WTC11 (cell line): Measurements from ENCODE around the gene FAM221B. TPM values are rescaled to one million over a fixed set of nuclear protein-coding genes. Genes with fewer than 3 reads are reported as not detected.
A peak's percentile ranks its signal among the peaks of the same experiment; 100 is the strongest.

Experiments used
- ATAC-seq: fragments of 200-7000 bp; cut with Tn5 transposase; 2 replicates; pipeline ENCODE4 v1.10.0; 2021; ENCODE audit warnings: mild to moderate bottlenecking, moderate library complexity
- CTCF ChIA-PET: fragments of 300-600 bp; sonication (Branson Sonifier 250); formaldehyde crosslinking; loops from one replicate; lab custom pipeline; 2021; ENCODE audit warnings: antibody characterized with exemption; lab: Charles Lee
- POLR2A ChIA-PET: fragments of 350-600 bp; sonication (Branson Sonifier 250); formaldehyde crosslinking; loops from one replicate; lab custom pipeline; 2021; ENCODE audit warnings: antibody characterized with exemption; lab: Charles Lee
- DNase-seq: peaks from one replicate; pipeline ENCODE4 v3.0.0; 2021; ENCODE audit warnings: low spot score
- H3K27ac Mint-ChIP-seq: 2 replicates; pipeline ENCODE4 v1.8.0; 2021; ENCODE audit warnings: mixed read lengths
- H3K27me3 Mint-ChIP-seq: 2 replicates; pipeline ENCODE4 v1.8.0; 2021; ENCODE audit warnings: low read depth, mild to moderate bottlenecking, moderate library complexity, mixed read lengths
- H3K36me3 Mint-ChIP-seq: 2 replicates; pipeline ENCODE4 v1.8.0; 2021; ENCODE audit warnings: mixed read lengths
- H3K4me1 Mint-ChIP-seq: 2 replicates; pipeline ENCODE4 v1.8.0; 2022; ENCODE audit warnings: mixed read lengths
- H3K4me3 Mint-ChIP-seq: 2 replicates; pipeline ENCODE4 v1.8.0; 2021; ENCODE audit warnings: mild to moderate bottlenecking, moderate library complexity, mixed read lengths
- H3K9me3 Mint-ChIP-seq: 2 replicates; pipeline ENCODE4 v1.8.0; 2021; ENCODE audit warnings: mixed read lengths
- CDX4 ChIP-seq: fragments of 250-450 bp; sonication (Bioruptor Pico); IDR thresholded peaks from 2 replicates; pipeline ENCODE4 v1.9.0; 2021; ENCODE audit warnings: moderate library complexity, mild to moderate bottlenecking, inconsistent platforms, borderline replicate concordance
- E2F4 ChIP-seq: sonication (generic); formaldehyde crosslinking; IDR thresholded peaks from 2 replicates; pipeline ENCODE4 v1.8.1; 2022; ENCODE audit warnings: low read depth, mild to moderate bottlenecking, moderate library complexity, missing genetic modification reagents, borderline replicate concordance
- FOXK1 ChIP-seq: sonication (generic); formaldehyde crosslinking; IDR thresholded peaks from 2 replicates; pipeline ENCODE4 v1.8.0; 2022; ENCODE audit warnings: mild to moderate bottlenecking, moderate library complexity, missing genetic modification reagents
- GTF2I ChIP-seq: fragments of 250-450 bp; sonication (Bioruptor Pico); conservative IDR thresholded peaks from 2 replicates; pipeline ENCODE4 v1.4.0; 2021; ENCODE audit warnings: mild to moderate bottlenecking
- HMGXB4 ChIP-seq: sonication (generic); formaldehyde crosslinking; IDR thresholded peaks from 2 replicates; pipeline ENCODE4 v1.8.1; 2023; ENCODE audit warnings: mild to moderate bottlenecking, moderate library complexity, missing genetic modification reagents
- NFE2L1 ChIP-seq: sonication (generic); formaldehyde crosslinking; IDR thresholded peaks from 2 replicates; pipeline ENCODE4 v1.8.1; 2023; ENCODE audit warnings: missing genetic modification reagents
- OVOL2 ChIP-seq: fragments of 250-450 bp; sonication (Bioruptor Pico); IDR thresholded peaks from 2 replicates; pipeline ENCODE4 v1.9.0; 2021; ENCODE audit warnings: mild to moderate bottlenecking, borderline replicate concordance
- PRDM15 ChIP-seq: sonication (generic); formaldehyde crosslinking; IDR thresholded peaks from 2 replicates; pipeline ENCODE4 v1.8.0; 2022; ENCODE audit warnings: missing genetic modification reagents
- PRRX2 ChIP-seq: fragments of 250-450 bp; sonication (Bioruptor Pico); IDR thresholded peaks from 2 replicates; pipeline ENCODE4 v1.8.0; 2021; ENCODE audit warnings: mild to moderate bottlenecking
- ZNF121 ChIP-seq: sonication (generic); formaldehyde crosslinking; IDR thresholded peaks from 2 replicates; pipeline ENCODE4 v1.8.0; 2023; ENCODE audit warnings: missing genetic modification reagents
- ZNF138 ChIP-seq: sonication (generic); formaldehyde crosslinking; conservative IDR thresholded peaks from 2 replicates; pipeline ENCODE4 v1.8.1; 2022; ENCODE audit warnings: mild to moderate bottlenecking, moderate library complexity, missing genetic modification reagents
- ZNF232 ChIP-seq: sonication (generic); formaldehyde crosslinking; IDR thresholded peaks from 2 replicates; pipeline ENCODE4 v1.8.0; 2022; ENCODE audit warnings: mild to moderate bottlenecking, missing genetic modification reagents
- ZNF317 ChIP-seq: sonication (generic); formaldehyde crosslinking; IDR thresholded peaks from 2 replicates; pipeline ENCODE4 v1.8.1; 2023; ENCODE audit warnings: low read depth, mild to moderate bottlenecking, moderate library complexity, missing genetic modification reagents, borderline replicate concordance
- total RNA-seq: library from RNA; stranded (reverse); gene quantifications from 3 replicates; pipeline ENCODE4 v1.2.3, GENCODE V29; 2021
- TF ChIP-seq, protein P1 (sequence below): sonication (generic); formaldehyde crosslinking; IDR thresholded peaks from 2 replicates; pipeline ENCODE4 v1.8.0; 2023; ENCODE audit warnings: missing genetic modification reagents, mild to moderate bottlenecking, borderline replicate concordance

The FAM221B gene
- total RNA-seq, 1 experiment from 2014 or later = 0.11 TPM

GRCh38 chr9:35856206-35856605 is 27.7 kb upstream of the FAM221B start:
- ATAC-seq (no peak), DNase-seq (no peak)
- no peak overlapping the region for H3K4me3 Mint-ChIP-seq
- peaks cover 3% of the 10 kb centered on the region for H3K4me1 Mint-ChIP-seq
- H3K27me3 Mint-ChIP-seq = peaks cover 24% of the 10 kb centered on the region
- no peak for TF ChIP-seq ZNF232 (CRISPR knock-in tag)
- TF ChIP-seq, protein P1, sequence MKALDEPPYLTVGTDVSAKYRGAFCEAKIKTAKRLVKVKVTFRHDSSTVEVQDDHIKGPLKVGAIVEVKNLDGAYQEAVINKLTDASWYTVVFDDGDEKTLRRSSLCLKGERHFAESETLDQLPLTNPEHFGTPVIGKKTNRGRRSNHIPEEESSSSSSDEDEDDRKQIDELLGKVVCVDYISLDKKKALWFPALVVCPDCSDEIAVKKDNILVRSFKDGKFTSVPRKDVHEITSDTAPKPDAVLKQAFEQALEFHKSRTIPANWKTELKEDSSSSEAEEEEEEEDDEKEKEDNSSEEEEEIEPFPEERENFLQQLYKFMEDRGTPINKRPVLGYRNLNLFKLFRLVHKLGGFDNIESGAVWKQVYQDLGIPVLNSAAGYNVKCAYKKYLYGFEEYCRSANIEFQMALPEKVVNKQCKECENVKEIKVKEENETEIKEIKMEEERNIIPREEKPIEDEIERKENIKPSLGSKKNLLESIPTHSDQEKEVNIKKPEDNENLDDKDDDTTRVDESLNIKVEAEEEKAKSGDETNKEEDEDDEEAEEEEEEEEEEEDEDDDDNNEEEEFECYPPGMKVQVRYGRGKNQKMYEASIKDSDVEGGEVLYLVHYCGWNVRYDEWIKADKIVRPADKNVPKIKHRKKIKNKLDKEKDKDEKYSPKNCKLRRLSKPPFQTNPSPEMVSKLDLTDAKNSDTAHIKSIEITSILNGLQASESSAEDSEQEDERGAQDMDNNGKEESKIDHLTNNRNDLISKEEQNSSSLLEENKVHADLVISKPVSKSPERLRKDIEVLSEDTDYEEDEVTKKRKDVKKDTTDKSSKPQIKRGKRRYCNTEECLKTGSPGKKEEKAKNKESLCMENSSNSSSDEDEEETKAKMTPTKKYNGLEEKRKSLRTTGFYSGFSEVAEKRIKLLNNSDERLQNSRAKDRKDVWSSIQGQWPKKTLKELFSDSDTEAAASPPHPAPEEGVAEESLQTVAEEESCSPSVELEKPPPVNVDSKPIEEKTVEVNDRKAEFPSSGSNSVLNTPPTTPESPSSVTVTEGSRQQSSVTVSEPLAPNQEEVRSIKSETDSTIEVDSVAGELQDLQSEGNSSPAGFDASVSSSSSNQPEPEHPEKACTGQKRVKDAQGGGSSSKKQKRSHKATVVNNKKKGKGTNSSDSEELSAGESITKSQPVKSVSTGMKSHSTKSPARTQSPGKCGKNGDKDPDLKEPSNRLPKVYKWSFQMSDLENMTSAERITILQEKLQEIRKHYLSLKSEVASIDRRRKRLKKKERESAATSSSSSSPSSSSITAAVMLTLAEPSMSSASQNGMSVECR (CRISPR knock-in tag) = no peak
- CTCF ChIA-PET = interaction anchor here (1.4 to 4.5 kb wide), 4 partner anchors 21 to 66 kb away, joined by 4 to 23 read pairs (median 8); no protein-coding TSS in a partner anchor
- H3K36me3 Mint-ChIP-seq = no peaks in the 10 kb centered on the region
- H3K9me3 Mint-ChIP-seq = no peaks in the 10 kb centered on the region
- no peak overlapping the region for H3K27ac Mint-ChIP-seq
- POLR2A ChIA-PET = no interaction called here

DNA sequence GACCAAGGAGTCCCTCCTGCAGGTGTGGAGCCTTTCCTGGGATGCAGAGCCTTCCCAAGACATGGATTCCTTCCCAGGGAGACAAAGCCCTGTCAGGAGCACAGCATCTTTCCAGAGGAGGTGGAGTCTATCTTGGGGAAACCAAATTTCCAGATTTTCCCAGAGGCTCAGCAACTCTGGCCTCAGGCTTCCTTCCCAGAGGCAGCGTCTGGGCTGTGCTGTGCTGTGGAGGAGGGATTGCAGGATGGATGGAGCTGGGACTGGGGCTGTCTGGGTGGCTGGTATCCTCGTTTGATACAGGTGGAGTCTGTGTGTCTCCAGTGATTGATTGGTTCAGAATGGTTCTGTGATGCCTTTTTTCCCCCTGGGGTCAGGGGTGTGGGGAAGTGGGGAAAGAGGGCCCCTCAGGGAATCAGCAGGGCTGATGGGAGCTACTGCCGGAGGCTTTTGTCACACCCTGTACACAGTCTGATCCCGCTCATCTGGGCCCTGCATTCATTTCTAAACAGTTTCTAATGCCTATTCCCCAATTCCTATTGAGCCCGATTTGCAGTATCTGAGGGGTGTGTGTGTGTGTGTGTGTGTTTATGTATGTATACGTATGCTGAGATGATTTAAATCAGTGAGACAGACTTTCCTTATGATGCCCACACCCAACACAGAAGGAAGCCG is 25.7 kb upstream of the FAM221B start:
- POLR2A ChIA-PET = no interaction called here
- no peaks in the 10 kb centered on the region for H3K36me3 Mint-ChIP-seq
- H3K9me3 Mint-ChIP-seq = no peaks in the 10 kb centered on the region
- no peak overlapping the region for H3K4me3 Mint-ChIP-seq
- peaks cover 20% of the 10 kb centered on the region for H3K27me3 Mint-ChIP-seq
- DNase-seq (no peak), ATAC-seq (no peak)
- no peaks in the 10 kb centered on the region for H3K4me1 Mint-ChIP-seq
- CTCF ChIA-PET = interaction anchor here (2.0 kb wide), 1 partner anchor 64 kb away, joined by 5 read pairs; no protein-coding TSS in a partner anchor
- H3K27ac Mint-ChIP-seq = no peak overlapping the region
- TF ChIP-seq PRRX2 (CRISPR knock-in tag) = no peak
- TF ChIP-seq PRDM15 (CRISPR knock-in tag) = 0 out of 2 replicates have a peak, but pooled peaks have one; percentile 15

GRCh38 chr9:35852876-35853865 is 24.6 kb upstream of the FAM221B start:
- H3K4me3 Mint-ChIP-seq = no peak overlapping the region
- ChIA-PET CTCF (no interaction called here), POLR2A (no interaction called here)
- H3K36me3 Mint-ChIP-seq = no peaks in the 10 kb centered on the region
- no peak for ATAC-seq
- H3K27ac Mint-ChIP-seq = no peak overlapping the region
- peaks cover 22% of the 10 kb centered on the region for H3K27me3 Mint-ChIP-seq
- H3K9me3 Mint-ChIP-seq = no peaks in the 10 kb centered on the region
- DNase-seq = no peak
- no peaks in the 10 kb centered on the region for H3K4me1 Mint-ChIP-seq
- no peak for TF ChIP-seq HMGXB4 (CRISPR knock-in tag)
- TF ChIP-seq E2F4 (CRISPR knock-in tag) = no peak
- TF ChIP-seq OVOL2 (CRISPR knock-in tag) = no peak
- no peak for TF ChIP-seq ZNF138 (CRISPR knock-in tag)
- TF ChIP-seq ZNF317 (CRISPR knock-in tag) = no peak
- no peak for TF ChIP-seq PRRX2 (CRISPR knock-in tag)
- TF ChIP-seq FOXK1 (CRISPR knock-in tag) = no peak
- TF ChIP-seq GTF2I (CRISPR knock-in tag) = no peak
- no peak for TF ChIP-seq ZNF121 (CRISPR knock-in tag)
- no peak for TF ChIP-seq CDX4 (CRISPR knock-in tag)
- TF ChIP-seq NFE2L1 (CRISPR knock-in tag) = no peak
